WERI-Rb-1 (cell line): ENCODE results near the gene PFDN4.

ENCODE experiments used
- DNase-seq: peaks from one replicate; pipeline ENCODE4 v3.0.0-alpha.2; 2020
- H3K27ac ChIP-seq: fragments of 250-450 bp; sonication (Bioruptor Pico); 2 replicates; pipeline ENCODE4 v1.5.1; 2020; ENCODE audit warnings: mild to moderate bottlenecking, moderate library complexity
- H3K27me3 ChIP-seq: fragments of 250-450 bp; sonication (Bioruptor Pico); 2 replicates; pipeline ENCODE4 v1.5.1; 2021; ENCODE audit warnings: mild to moderate bottlenecking, low read depth, moderate library complexity; ENCODE audit not compliant: insufficient read depth, severe bottlenecking
- H3K36me3 ChIP-seq: fragments of 250-450 bp; sonication (Bioruptor Pico); 2 replicates; pipeline ENCODE4 v1.5.1; 2020; ENCODE audit warnings: mild to moderate bottlenecking, moderate library complexity
- H3K4me3 ChIP-seq: 2 replicates; pipeline ENCODE4 v1.5.1; 2011; ENCODE audit warnings: low read depth, mild to moderate bottlenecking, control low read depth, low read length
- H3K9me3 ChIP-seq: fragments of 250-450 bp; sonication (Bioruptor Pico); 2 replicates; pipeline ENCODE4 v1.5.1; 2021; ENCODE audit warnings: mild to moderate bottlenecking, moderate library complexity; ENCODE audit not compliant: severe bottlenecking
- CTCF ChIP-seq: IDR thresholded peaks from 2 replicates; pipeline ENCODE4 v1.5.1; 2011; ENCODE audit warnings: low read depth, mild to moderate bottlenecking, control low read depth, inconsistent platforms, low read length

Gene PFDN4

GRCh38 chr20:54250691-54251090 lies 42.8 kb downstream of the PFDN4 start:
- no peak for DNase-seq
- no peaks in the 10 kb centered on the region for H3K9me3 ChIP-seq
- H3K27ac ChIP-seq = no peak overlapping the region
- no peaks in the 10 kb centered on the region for H3K36me3 ChIP-seq
- H3K4me3 ChIP-seq = no peak overlapping the region
- peaks cover 54% of the 10 kb centered on the region for H3K27me3 ChIP-seq
- no peak for TF ChIP-seq CTCF

DNA sequence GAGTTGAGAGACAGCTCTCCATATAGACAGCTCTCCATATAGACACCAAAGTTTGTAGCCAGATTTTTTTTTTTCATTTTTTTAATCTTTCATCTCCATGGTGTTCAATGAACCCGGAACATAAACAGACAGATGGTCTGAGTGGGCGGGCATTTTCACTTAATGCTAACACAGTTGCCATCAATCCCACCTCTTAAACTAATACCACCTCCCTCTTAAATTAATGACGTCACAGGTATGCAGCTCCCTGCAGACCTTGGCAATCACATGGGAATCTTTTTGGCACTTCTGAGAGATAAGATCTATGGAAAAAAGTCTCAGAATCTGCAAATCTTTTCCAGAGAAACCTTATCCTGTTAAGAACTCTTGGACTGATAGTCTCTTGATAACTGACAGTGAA lies 43.2 kb downstream of the PFDN4 start:
- Histone ChIP-seq H3K36me3 (no peaks in the 10 kb centered on the region), H3K27ac (no peak overlapping the region), H3K27me3 (peaks cover 55% of the 10 kb centered on the region), H3K9me3 (no peaks in the 10 kb centered on the region), H3K4me3 (no peak overlapping the region)
- DNase-seq = no peak
- TF ChIP-seq CTCF = no peak

DNA sequence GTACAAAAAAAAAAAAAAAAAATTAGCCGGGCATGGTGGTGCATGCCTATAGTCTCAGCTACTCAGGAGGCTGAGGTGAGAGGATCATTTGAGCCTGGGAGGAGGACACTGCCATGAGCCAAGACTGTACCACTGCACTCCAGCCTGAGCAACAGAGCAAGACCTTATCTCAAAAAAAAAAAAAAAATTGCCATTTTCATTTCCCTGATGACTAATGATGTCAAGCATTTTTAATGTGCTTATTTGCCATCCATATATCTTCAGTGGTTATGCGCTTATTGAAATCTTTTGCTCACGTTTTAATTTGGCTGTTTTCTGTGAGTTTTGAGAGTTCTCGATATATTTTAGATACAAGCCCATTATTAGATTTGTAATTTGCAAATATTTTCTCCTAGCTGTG lies 46.7 kb downstream of the PFDN4 start:
- Histone ChIP-seq H3K9me3 (no peaks in the 10 kb centered on the region), H3K27ac (no peak overlapping the region), H3K36me3 (no peaks in the 10 kb centered on the region), H3K4me3 (no peak overlapping the region), H3K27me3 (peaks cover 64% of the 10 kb centered on the region)
- TF ChIP-seq CTCF = no peak
- DNase-seq = no peak

DNA sequence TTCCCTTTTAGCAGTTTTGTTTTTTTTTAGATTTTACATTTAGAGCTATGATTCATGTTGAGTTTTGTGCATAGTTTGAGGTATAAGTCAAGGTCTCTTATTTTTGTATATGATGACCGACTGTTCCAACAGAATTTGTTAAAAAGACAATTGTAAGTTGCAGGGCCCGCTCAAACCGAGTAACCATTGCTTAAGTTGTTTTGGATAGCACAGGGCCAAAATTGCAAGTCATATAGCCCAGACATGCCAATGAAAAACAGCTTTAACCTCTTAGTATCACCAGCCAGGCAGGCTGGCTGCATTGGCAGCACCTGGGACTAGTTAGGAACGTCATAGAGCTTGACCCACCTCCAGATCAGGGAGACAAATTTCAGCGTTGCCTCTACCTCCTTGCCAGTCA lies 47.3 kb downstream of the PFDN4 start:
- TF ChIP-seq CTCF = no peak
- Histone ChIP-seq H3K4me3 (no peak overlapping the region), H3K36me3 (no peaks in the 10 kb centered on the region), H3K27ac (no peak overlapping the region), H3K9me3 (no peaks in the 10 kb centered on the region), H3K27me3 (peaks cover 64% of the 10 kb centered on the region)
- no peak for DNase-seq

GRCh38 chr20:54256202-54256601 lies 48.3 kb downstream of the PFDN4 start:
- no peak overlapping the region for H3K4me3 ChIP-seq
- no peaks in the 10 kb centered on the region for H3K36me3 ChIP-seq
- peaks cover 68% of the 10 kb centered on the region for H3K27me3 ChIP-seq
- DNase-seq = no peak
- H3K27ac ChIP-seq = no peak overlapping the region
- no peak for TF ChIP-seq CTCF
- H3K9me3 ChIP-seq = no peaks in the 10 kb centered on the region

- no peak for DNase-seq
- Histone ChIP-seq H3K9me3 (no peaks in the 10 kb centered on the region), H3K27ac (no peak overlapping the region), H3K36me3 (no peaks in the 10 kb centered on the region), H3K4me3 (no peak overlapping the region), H3K27me3 (peaks cover 61% of the 10 kb centered on the region)
- no peak for TF ChIP-seq CTCF
These were observed 49.4 kb downstream of the PFDN4 start for GRCh38 chr20:54257071-54257816.
